ENCODE measurements around the gene ZNF692.
A peak's percentile ranks its signal among the peaks of the same experiment; 100 is the strongest.
"Not testable (repeated sequence)": the region's sequence is repeated elsewhere in the genome, so short reads cannot be mapped to it uniquely, and the experiment has no call there.

ZNF692 gene

DNA sequence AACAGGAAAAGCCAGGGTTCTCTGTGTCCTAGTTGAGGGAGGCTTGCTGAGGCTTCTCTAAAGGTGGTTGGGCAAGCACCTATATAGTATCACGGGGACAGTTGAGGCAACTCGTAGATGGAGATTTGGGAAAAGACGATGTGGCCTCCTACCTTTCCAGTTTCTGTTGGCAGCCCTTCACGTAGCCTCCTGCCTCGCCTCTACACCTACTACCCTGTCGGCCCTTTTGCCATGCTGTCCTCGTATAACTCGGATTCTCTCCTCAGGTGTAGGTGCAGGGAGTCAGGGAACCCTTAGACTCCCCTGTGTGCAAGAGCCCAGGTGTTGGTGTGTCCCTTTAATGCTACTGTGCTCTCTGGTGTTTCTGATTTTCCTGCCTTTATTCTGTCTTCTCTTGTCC, 10.3 kb downstream of the ZNF692 start:
- DNase-seq: no peak

DNA sequence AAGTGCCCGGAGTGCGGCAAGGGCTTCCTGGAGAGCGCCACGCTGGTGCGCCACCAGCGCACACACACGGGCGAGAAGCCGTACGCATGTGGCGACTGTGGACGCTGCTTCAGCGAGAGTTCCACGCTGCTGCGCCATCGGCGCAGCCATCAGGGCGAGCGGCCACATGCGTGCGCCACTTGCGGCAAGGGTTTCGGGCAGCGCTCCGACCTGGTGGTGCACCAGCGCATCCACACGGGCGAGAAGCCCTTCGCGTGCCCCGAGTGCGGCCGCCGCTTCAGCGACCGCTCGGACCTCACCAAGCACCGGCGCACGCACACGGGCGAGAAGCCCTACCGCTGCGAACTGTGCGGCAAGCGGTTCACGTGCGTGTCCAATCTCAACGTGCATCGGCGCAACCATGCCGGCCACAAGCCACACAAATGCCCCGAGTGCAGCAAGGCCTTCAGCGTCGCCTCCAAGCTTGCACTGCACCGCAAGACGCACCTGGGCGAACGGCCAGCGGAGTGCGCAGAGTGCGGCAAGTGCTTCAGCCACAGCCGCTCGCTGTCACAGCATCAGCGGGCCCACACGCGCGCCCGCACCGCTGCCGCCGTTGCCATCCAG, 10.8 kb downstream of the ZNF692 start:
- no peak for DNase-seq

DNA sequence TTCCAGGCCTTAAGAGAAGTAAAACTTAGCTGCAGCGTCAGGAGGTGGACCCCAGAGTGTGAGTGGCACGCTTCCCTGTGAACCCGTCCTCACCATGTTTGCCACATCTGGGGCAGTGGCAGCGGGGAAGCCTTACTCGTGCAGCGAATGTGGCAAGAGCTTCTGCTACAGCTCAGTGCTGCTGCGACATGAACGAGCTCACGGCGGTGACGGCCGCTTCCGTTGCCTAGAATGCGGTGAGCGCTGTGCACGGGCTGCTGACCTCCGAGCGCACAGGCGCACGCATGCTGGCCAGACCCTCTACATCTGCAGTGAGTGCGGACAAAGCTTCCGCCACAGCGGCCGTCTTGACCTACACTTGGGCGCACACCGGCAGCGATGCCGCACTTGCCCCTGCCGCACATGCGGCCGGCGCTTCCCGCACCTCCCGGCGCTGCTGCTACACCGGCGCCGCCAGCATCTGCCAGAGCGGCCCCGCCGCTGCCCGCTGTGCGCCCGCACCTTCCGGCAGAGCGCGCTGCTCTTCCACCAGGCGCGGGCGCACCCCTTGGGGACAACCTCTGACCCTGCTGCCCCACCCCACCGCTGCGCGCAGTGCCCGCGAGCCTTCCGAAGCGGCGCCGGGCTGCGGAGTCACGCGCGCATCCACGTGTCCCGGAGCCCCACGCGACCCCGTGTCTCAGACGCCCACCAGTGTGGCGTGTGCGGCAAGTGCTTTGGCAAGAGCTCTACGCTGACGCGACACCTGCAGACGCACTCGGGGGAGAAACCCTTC, 11.5 kb downstream of the ZNF692 start:
- DNase-seq: no peak

DNA sequence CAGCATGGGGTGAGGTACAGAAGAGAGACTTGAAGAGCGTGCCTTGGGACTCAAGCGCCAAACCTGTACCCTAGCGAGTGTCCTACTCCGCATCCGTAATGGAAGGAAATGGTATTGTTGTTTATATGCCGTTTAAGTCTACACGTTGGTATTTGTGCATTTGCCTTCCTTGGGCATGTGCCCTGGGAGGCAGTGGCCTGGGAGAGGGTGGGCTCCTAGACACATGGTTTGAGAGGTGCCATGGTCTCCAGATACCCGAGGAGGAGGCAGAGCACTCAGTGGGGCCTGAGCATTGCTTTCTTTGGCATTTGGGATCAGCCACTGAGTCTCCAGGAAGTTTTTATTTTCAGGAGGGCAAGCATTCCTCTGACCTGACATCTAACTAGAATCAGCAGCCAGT, 14.4 kb downstream of the ZNF692 start:
- no peak for DNase-seq

DNA sequence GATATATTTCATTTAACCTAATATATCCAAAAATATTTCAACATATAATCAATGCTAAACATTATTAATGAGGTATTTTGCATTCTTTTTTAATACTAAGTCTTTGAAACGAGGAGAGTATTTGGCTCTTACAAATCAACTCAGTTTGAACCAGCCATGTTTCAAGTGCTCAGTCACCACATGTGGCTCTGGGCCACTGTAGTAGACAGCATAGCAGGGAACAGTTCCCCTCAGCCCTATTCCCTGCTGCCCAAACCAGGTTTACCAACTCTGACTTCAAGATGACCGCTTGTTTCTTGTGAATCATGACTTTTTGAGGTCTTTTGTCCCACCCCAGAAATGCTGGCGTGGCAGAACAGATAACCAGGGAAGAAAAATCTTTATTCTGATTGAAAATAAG, 15.2 kb downstream of the ZNF692 start:
- no peak for DNase-seq

DNA sequence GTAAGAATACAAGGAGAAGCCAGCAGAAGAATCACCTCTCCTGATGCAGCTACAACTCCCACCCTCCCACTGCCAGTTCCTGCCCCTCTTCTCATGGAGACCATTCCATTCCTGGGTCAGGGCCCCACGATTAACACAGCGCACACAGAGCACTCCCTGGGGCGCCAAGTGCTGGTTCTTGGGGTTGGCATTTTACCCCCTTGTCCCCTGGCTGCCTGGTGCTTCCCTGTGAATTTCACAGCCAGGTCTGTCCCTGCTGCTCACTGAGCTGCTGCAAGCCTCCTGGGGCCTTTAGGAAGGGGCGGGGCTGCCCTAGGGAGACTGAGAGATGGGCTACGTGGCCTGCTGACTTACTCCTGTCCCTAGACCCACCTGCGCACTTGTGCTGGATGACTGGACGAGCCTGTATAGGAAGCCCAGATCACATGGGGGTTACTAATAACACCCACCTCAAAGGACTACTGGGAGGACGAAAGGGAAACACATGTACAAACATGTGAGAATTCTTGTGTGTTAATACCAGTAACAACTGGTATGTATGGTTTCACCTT, 16.0 kb downstream of the ZNF692 start:
- no peak for DNase-seq

DNA sequence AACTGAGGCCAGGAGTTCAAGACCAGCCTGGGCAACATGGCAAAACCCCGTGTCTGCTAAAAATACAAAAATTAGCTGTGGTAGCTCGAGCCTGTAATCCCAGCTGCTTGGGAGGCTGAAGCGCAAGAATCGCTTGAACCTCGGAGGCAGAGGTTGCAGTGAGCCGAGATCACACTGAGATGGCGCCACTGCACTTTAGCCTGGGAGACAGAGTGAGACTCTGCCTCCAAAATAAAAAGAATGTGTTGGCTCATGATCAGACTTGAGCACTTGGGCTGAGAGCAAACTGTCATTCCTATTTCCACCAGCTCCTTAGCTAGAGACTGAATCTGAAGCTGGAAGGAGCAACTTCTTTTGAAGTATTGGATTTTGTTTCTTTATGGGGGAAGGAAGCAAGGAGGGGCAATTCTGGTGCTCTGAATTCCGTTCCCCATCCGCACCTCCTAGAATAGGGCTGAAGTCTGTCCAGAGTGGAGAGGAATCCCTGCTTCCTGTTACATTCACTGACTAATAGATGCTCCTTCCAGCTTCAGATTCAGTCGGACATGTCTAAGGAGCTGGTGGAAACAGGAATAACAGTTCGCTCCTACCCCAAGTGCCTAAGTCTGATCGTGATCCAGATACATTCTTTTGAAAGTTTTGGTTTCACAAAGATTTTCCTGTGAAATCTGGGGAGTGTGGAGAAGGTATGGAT, 17.0 kb downstream of the ZNF692 start:
- peak; percentile 19 for DNase-seq

DNA sequence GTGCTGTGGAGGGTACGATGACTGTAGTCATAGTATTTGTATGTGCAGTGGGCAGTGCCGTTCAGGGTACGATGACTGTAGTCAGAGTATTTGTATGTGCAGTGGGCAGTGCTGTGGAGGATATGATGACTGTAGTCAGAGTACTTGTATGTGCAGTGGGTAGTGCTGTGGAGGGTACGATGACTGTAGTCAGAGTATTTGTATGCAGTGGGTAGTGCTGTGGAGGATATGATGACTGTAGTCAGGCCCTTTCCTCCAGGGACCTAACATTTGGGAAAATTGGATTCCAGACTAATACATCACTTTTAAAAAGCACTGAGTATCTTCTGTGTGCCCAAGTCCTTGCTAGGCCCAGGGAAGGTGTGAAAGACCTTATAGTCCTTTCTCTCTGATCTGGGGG, 17.9 kb downstream of the ZNF692 start:
- DNase-seq: no peak

DNA sequence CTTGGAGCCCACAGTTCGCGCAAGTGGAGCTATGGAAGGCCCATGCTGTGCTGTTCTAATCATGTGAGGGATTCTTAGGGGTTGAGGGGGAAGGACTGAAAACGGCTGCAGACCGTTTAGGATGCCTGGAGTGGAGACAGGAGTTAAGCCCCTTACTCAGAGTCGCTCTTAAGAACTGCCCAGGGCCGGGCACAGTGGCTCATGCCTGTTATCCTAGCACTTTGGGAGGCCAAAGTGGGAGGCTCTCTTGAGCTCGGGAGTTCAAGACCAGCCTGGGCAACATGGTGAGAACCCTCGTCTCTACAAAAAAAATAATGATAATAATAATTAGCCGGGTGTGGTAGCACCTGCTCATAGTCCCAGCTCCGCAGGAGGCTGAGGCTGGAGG, 19.7 kb downstream of the ZNF692 start:
- no peak for DNase-seq

DNA sequence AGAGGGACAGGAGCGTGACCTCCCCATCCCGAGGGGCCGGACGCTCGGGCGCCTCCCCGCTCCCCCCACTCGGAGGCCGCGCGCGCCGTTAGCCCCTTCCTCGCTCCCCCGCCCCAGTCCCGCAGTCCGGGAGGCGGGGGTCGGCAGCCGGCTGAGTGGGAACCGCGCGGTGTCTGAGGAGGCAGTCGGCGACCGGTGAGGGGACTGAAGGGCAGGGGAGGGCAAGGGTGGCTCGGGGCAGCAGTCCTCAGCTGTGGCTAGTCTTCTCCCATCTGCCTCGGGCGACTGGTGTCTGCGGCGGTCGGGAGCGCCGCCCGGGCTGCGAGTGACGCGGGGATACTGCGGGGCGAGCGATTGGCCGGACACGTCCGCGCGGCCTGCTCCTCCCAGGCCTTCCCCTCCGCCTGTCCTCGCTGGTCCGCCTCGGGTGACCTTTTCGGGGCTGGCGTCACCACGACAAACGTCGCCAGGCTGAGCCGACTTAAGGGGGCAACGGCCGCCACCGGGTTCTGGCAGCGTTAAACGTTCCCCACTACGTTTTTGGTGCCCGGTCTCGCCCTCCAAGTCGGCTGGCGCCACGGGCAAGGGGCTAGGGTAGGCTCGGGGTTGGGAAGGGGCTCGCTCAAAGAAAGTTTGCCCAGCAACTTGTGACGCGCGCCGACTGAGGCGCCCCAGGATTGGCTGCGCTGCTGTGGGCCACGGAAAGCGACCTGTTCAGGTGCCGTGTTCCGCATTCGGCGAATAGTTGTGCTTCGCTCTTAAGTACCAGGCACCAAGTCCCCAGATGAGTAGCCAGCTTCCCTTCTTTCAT, 20.3 kb downstream of the ZNF692 start:
- peak; percentile 59 for DNase-seq

DNA sequence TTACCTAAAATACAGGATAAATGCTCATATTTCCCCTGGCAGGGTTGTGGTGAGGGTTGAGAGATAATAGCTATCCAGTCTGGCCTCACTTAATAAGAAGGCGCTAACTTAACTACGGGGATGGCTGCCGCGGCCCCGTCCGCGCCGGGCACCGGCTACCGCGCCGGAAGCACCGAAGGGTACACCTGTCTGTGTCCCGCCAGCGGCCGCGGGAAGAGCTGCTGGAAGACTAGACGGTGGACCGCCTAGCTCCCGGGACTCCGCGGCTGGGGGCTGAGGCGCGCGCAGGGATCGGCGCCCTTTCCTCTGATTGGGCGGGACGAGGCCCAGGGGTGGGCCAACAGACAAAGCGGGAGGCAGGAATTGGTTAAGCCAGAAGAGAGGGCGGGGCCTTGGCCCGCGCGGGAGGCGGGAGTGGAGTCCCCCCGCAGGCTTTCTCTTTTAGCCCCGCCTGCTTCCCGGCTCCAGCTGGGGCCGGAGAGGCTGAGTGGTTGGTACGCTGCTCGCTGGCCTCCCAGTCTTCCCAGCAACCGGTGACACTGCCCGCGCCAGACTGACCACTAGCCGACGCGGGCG, 21.0 kb downstream of the ZNF692 start, which contains the start of gene ZNF672:
TSS of gene ZNF672 (plus strand) at position 444 of the 576 bp plus-strand sequence. CDS start 9,051 bp downstream, outside the sequence.
- peak; percentile 91 for DNase-seq

DNA sequence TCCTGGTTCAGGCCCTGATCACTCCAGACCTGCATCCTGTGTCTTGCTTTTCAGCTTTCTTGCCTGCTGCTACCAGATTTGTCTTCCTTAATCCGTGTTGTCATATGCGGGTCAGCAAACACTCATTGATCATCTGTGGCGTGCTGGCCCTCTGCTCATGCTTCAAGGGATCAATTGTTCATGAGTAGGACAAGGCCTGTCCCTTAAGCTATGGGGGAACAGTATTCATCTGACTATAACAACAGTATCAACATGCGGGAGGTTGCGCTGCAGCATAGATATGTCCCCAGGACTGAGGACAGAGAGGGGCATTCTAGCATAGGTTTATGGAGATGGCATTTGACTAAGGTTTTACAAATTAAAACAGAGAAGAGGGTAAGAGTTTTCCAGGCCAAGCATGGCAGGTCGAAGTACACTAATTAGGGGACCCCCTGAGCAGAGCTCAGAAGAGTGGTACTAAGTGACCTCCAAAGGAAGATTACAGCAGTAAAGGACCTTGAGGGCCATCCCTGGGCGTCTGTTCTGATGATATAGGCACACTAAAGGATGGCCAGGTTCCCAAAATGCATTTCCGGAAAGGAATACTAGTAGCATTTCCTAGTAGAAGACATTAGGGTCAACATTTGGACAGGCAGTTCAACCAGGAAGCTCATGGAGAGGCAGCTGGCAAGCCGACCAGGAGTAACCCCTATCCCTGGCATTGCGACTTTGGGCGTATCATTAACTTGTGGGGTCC, 21.7 kb downstream of the ZNF692 start:
- DNase-seq: no peak

DNA sequence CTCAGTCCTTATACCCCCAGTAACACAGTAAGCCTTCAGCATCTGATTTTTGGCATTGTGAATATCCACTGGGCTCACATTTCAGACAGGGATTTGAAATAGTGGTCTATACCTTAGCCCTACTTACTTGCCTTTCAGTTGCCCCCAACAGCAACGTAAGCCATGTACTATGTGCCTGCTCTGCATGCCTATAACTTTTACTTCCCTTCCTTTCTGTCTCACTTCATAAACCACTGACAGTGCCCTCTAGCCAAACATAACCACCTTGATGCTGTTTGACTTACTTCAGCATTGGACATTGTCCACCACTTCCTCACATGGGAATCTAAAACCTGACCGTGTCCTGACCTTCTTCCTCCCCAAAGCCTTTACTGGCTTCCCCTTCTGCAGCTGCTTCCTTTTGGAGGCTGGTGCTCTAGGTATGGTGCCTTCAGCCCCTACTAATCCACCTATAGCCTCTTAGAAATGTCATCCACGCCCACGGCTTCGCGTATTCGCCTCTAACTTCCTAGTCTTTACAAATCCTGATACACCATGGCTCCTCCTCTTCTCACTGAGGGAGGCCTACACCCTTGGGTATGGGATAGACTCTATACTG, 24.4 kb downstream of the ZNF692 start:
- DNase-seq: peak; percentile 81

DNA sequence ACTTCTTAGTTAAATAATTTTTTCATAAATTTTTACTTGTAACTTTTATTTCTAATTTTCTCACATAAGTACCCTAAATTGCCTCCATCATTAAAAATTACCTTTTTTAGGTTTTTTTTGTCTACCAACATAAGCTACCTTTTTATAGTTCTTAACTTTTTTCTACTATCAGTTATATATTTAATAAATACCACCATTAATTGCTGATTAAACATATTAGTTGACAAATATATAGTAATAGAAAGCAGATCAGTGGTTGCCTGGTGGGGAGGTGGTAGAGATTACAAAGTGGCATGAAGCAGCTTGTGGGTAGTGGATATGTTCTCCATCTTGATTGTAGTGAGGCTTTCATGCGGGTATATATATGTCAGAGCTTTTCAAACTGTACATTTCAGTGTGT, 27.0 kb downstream of the ZNF692 start:
- no peak for DNase-seq

DNA sequence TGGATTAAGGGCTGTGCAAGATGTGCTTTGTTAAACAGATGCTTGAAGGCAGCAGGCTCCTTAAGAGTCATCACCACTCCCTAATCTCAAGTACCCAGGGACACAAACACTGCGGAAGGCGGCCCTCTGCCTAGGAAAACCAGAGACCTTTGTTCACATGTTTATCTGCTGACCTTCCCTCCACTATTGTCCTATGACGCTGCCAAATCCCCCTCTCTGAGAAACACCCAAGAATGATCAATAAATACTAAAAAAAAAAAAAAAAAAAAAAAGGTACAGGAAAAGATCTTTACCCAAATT, 28.2 kb downstream of the ZNF692 start:
- DNase-seq: not testable (repeated sequence)

DNA sequence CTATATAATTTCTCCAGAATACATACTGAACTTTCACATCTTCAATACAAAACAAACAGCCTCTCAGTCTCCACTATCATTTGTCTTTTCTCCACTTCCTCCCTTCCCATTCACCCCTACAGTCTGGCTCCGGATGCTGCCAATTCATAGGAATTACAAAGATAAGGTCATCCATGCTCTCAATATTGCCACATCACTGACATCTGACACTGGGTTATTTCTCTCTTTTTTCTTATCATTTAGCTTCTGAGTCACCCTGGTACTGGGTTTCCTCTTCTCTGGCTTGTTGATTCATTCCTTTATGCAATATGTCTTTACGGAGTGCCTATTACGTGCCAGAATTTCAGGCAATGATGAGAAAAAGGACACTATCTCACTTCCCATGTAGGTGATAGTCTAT, 30.0 kb downstream of the ZNF692 start:
- peak; percentile 89 for DNase-seq

DNA sequence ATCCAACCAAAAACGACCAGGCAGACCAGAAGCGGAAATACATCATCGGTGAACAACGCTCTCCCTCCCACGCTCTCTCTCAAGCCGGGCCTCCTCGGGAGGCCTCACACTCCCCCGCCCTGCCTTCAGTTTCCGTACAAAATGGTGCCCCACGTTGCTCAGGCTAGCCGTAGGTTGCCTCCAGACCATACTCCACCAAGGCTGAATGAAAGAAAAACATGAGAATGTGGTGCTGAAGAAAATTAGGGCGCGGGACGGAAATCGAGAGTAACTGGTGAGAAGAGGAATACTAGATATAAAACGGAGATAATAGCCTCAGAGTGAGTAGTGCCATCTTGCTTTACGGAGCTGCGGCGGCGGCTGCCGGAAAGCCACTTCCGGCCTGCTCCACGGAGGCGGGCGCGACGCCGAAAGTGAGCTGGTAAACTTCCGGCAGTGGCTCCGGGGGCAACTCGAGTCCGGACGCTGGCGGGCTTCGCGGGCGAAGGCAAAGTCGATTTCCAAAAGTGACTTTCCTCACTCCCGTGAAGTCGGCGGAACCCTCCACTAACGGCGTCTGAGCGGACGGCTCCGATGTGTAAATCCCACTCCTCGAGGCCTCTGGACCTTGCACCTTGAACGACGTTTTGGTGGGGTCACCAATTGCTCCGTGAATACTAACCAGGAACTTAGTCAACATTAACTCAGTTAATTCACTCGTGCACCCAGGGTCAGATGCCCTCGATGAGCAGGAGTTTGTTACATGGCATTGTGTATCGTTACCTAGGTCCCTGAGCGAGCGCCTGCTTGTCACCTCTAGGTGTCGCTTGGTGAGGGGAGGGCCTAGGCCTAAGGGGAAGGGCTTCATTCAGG, 32.8 kb downstream of the ZNF692 start, which contains the start of gene SH3BP5L:
TSS of gene SH3BP5L (minus strand) at position 7 of the 852 bp plus-strand sequence. CDS start 980 bp downstream, outside the sequence.
- peak; percentile 86 for DNase-seq

DNA sequence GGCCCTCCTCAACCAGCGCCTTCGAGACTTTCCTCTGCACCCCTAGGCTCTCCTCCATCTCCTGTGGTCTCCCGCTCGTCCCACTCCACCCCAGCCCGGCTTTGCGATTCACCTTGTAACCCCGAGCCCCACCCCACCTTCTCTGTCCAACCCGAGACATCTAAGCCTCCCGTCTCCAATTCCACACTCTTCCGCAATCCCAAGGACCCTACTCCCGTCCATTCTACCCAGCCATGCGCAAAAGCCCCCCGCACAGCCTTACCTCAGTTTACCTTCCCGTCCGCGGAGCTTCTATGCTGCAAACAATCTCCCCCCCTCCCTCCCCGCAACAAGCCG, 33.3 kb downstream of the ZNF692 start:
- no peak for DNase-seq

DNA sequence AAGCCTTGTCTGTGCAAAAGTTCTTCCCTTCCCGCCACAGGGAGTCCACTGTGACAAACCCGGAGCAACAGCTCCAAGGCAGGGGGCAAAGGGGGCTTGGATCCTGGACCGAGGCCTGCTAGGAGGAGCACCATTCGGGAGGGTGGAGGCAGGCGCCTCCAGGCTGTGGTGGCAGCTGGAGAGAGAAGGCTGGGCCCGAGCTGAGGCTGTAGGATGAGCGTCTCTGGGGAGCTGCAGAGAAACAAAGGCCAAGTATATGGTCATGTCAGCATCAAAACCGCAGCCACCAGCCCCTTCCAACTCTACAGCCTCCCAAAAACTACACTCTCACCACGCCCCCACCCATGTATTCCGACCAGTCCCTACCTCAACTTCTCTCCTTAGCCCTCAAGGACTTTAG, 33.7 kb downstream of the ZNF692 start:
- DNase-seq: no peak

DNA sequence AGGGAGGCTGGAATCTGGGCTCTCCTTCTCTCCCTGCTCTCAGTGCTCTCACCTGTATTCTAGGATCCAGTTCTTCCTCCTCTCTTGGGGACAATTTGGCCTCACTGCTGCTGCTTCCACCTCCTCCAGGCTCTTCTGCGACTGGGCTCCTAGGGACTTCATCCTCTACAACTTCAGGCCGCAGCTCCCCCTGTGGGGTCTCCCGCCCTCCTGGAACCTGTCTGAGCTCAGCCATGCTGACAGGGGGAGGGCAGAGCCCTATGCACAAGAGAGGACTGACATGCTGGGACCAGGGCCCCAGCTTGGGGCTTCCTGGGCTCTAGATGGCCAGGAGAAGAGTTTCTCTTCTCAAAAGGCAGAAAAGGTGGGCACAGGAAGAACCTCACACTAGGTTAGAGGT, 34.2 kb downstream of the ZNF692 start:
- no peak for DNase-seq

DNA sequence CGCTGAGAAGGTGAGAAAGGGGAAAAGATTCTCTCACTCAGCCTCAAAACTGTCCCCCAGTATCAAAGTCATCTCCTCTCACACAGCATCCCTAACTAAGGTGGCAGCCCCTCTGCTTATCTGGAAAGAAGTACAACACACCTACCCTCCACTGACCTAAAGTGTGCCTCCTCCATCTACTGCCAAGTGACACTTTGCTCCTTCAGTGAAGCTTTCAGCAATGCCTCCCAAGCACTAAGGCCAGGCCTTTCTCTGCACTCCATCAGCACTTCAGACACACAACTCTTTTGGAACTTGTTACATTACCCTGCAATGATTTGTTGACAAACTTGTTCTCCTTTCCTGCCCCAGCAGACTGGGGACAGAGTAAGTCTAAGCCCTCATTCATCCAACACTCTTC, 34.6 kb downstream of the ZNF692 start:
- DNase-seq: no peak
